CD8-positive, alpha-beta memory T cell (primary cell): Measurements from ENCODE around the gene TEDDM1. TPM values are rescaled to one million over a fixed set of nuclear protein-coding genes. Genes with fewer than 3 reads are reported as not detected.

Experiments used
- CTCF ChIA-PET: fragments of 350-600 bp; sonication (Branson Sonifier 250); formaldehyde crosslinking; loops from one replicate; lab custom pipeline; 2021; ENCODE audit warnings: antibody characterized with exemption; lab: Charles Lee
- POLR2A ChIA-PET: fragments of 350-600 bp; sonication (Branson Sonifier 250); formaldehyde crosslinking; loops from one replicate; lab custom pipeline; 2021; ENCODE audit warnings: antibody characterized with exemption; lab: Charles Lee
- DNase-seq, 5 donors: peaks; one replicate each; pipeline versions ENCODE4 v3.0.0 to v3.0.0-alpha.2; 2020 to 2022; ENCODE audit warnings: mixed read lengths in 1 of 5
- H3K27ac ChIP-seq: one replicate; pipeline ENCODE4 v1.7.0; 2013; ENCODE audit warnings: low read depth, mild to moderate bottlenecking, low read length, moderate library complexity
- H3K27me3 ChIP-seq: 2 replicates; pipeline ENCODE4 v1.7.0; 2013; ENCODE audit warnings: low read length, mild to moderate bottlenecking; ENCODE audit not compliant: insufficient read depth, poor library complexity, severe bottlenecking
- H3K36me3 ChIP-seq: 2 replicates; pipeline ENCODE4 v1.7.0; 2013; ENCODE audit warnings: mild to moderate bottlenecking, low read length, moderate library complexity; ENCODE audit not compliant: insufficient read depth
- H3K4me1 ChIP-seq: 2 replicates; pipeline ENCODE4 v1.7.0; 2013; ENCODE audit warnings: mild to moderate bottlenecking, low read length, moderate library complexity; ENCODE audit not compliant: insufficient read depth
- H3K4me3 ChIP-seq: 2 replicates; pipeline ENCODE4 v1.7.0; 2013; ENCODE audit warnings: mild to moderate bottlenecking, low read length
- H3K9me3 ChIP-seq: 2 replicates; pipeline ENCODE4 v1.7.0; 2013; ENCODE audit warnings: mild to moderate bottlenecking, low read length
- H3K27ac Mint-ChIP-seq, 8 donors: one replicate each; pipeline ENCODE4 v1.8.0; 2020 to 2021; ENCODE audit warnings: mixed read lengths in 8 of 8, mild to moderate bottlenecking in 6 of 8, inconsistent platforms in 3 of 8, moderate library complexity in 3 of 8
- H3K27me3 Mint-ChIP-seq, 2 donors: one replicate each; pipeline ENCODE4 v1.8.0; 2020 to 2021; ENCODE audit warnings: mixed read lengths in 2 of 2, mild to moderate bottlenecking in 1 of 2, moderate library complexity in 1 of 2
- H3K36me3 Mint-ChIP-seq, 3 donors: one replicate each; pipeline ENCODE4 v1.8.0; 2020 to 2021; ENCODE audit warnings: mixed read lengths in 3 of 3, inconsistent platforms in 1 of 3, mild to moderate bottlenecking in 1 of 3
- H3K4me1 Mint-ChIP-seq, 3 donors: one replicate each; pipeline ENCODE4 v1.8.0; 2020 to 2021; ENCODE audit warnings: mixed read lengths in 3 of 3, inconsistent platforms in 1 of 3, mild to moderate bottlenecking in 1 of 3
- H3K4me3 Mint-ChIP-seq, 7 donors: one replicate each; pipeline ENCODE4 v1.8.0; 2020 to 2021; ENCODE audit warnings: mixed read lengths in 7 of 7, mild to moderate bottlenecking in 6 of 7, moderate library complexity in 4 of 7, inconsistent platforms in 2 of 7
- H3K9me3 Mint-ChIP-seq, 5 donors: one replicate each; pipeline ENCODE4 v1.8.0; 2020 to 2022; ENCODE audit warnings: mixed read lengths in 5 of 5, mild to moderate bottlenecking in 3 of 5, moderate library complexity in 2 of 5, inconsistent platforms in 1 of 5
- polyA plus RNA-seq: library from polyadenylated mRNA; unstranded; fragments of 300-500 nt; fragmentation: Illumina TruSeq; gene quantifications from one replicate; pipeline ENCODE4 v1.2.3, GENCODE V29; 2021
- total RNA-seq, 2 experiments: library from RNA; stranded (reverse); gene quantifications; one replicate each; pipeline ENCODE4 v1.2.3, GENCODE V29; 2021

The TEDDM1 gene
- total and polyA plus RNA-seq, 3 experiments from 2014 or later = not detected

DNA sequence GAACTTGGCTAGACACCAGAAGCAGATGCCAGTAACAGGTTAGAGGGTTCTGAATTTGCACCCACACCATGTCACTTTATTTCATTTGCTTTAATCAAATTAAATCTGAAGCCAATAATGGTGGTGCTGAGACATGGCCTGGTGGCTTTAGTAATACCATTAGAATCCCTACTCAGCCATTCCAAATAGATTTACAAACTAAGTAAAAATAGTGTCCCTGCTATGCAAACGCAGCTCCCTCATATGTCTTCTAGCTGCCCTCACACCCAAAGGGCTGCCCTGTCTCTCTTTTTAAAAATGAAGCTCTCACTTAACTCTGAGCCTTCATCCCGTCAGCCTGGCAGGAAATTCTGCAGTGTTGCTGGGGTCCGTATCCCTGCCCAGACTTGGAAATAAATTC, 29.9 kb downstream of the TEDDM1 start:
- H3K4me3 Mint-ChIP-seq = no peak overlapping the region
- H3K27me3 Mint-ChIP-seq = peaks cover 3 to 8% of the 10 kb centered on the region in 2 donors
- ChIA-PET CTCF (no interaction called here), POLR2A (no interaction called here)
- DNase-seq = no peak
- H3K9me3 ChIP-seq = no peaks in the 10 kb centered on the region
- H3K4me1 Mint-ChIP-seq = no peaks in the 10 kb centered on the region
- no peaks in the 10 kb centered on the region for H3K27me3 ChIP-seq
- no peak overlapping the region for H3K4me3 ChIP-seq
- H3K36me3 Mint-ChIP-seq = no peaks in the 10 kb centered on the region
- H3K36me3 ChIP-seq = no peaks in the 10 kb centered on the region
- H3K9me3 Mint-ChIP-seq = no peaks in the 10 kb centered on the region
- H3K27ac ChIP-seq = no peak overlapping the region
- H3K4me1 ChIP-seq = no peaks in the 10 kb centered on the region
- H3K27ac Mint-ChIP-seq = no peak overlapping the region

DNA sequence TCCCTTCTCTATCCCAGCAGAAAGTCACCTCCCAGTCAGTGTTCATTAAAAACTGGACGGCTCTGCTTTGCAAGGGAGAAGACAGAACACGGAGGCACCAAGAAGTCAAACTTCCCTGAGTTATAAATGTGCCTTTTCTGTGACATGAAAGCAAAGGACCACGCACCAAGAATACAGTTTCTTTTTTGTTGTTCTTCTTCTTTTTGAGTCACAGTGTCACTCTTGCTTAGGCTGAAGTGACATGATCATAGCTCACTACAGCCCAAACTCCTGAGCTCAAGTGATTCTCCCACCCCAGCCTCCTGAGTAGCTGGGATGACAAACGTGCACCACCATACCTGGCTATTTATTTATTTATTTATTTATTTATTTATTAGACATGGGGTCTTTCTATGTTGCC, 31.6 kb downstream of the TEDDM1 start:
- no peak overlapping the region for H3K27ac Mint-ChIP-seq
- no peaks in the 10 kb centered on the region for H3K9me3 Mint-ChIP-seq
- H3K4me1 ChIP-seq = no peaks in the 10 kb centered on the region
- ChIA-PET CTCF (no interaction called here), POLR2A (no interaction called here)
- no peaks in the 10 kb centered on the region for H3K4me1 Mint-ChIP-seq
- no peaks in the 10 kb centered on the region for H3K36me3 ChIP-seq
- no peaks in the 10 kb centered on the region for H3K9me3 ChIP-seq
- peaks cover 4 to 14% of the 10 kb centered on the region in 2 donors for H3K27me3 Mint-ChIP-seq
- H3K36me3 Mint-ChIP-seq = no peaks in the 10 kb centered on the region
- H3K4me3 ChIP-seq = no peak overlapping the region
- H3K27me3 ChIP-seq = no peaks in the 10 kb centered on the region
- no peak for DNase-seq
- H3K4me3 Mint-ChIP-seq = no peak overlapping the region
- no peak overlapping the region for H3K27ac ChIP-seq

DNA sequence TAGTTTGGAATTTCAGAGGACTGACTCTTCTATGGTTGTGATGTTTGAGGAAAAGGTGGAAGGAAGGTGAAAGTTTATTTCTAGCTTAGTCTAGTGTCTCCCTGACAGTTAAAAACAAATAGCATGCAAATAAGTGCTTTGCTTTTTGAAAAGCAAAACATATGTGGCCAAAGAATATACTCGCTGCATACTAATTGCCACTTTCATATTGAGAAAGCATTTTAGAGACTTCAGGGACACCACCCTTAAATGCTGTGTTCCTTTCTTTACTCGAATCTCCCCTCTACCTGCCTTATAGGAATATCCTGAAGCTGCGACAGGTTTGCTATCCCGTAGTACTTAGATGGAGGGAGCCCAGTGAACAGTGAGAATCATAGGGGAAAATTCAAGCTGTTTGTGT, 32.1 kb downstream of the TEDDM1 start:
- Mint-ChIP-seq H3K27me3 (peaks cover 4 to 20% of the 10 kb centered on the region in 2 donors), H3K4me3 (no peak overlapping the region)

DNA sequence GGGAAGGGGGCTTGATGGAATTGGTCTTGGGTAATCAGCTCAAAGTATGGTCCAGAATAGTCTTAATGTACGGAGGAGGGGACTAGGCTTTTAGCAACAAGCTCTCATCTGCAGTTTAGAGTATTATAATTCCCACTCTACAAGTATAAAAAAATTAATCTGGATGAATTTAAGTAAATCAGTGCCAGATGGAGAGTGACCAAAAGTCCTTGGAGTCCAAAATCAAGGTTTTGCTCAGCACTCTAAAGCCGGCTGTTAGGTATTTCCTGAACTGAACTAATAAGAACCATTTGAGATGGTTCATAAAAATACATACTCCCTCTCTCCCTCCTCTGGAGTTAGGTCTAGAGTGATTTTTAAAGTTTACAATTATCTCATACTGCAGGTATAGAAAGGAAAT, 32.5 kb downstream of the TEDDM1 start:
- POLR2A ChIA-PET = no interaction called here
- no peaks in the 10 kb centered on the region for H3K9me3 Mint-ChIP-seq
- H3K4me1 Mint-ChIP-seq = no peaks in the 10 kb centered on the region

More for the DNA sequence above, 32.1 kb downstream of the TEDDM1 start:
- H3K9me3 ChIP-seq = no peaks in the 10 kb centered on the region
- no peaks in the 10 kb centered on the region for H3K36me3 ChIP-seq
- POLR2A ChIA-PET = no interaction called here
- H3K4me3 ChIP-seq = no peak overlapping the region
- H3K9me3 Mint-ChIP-seq = no peaks in the 10 kb centered on the region
- H3K27ac Mint-ChIP-seq = no peak overlapping the region
- H3K27me3 ChIP-seq = no peaks in the 10 kb centered on the region
- no peaks in the 10 kb centered on the region for H3K4me1 Mint-ChIP-seq
- CTCF ChIA-PET = interaction anchor here (1.2 kb wide), 1 partner anchor 8 kb away, joined by 3 read pairs; no protein-coding TSS in a partner anchor
- H3K27ac ChIP-seq = no peak overlapping the region
- no peaks in the 10 kb centered on the region for H3K4me1 ChIP-seq
- H3K36me3 Mint-ChIP-seq = no peaks in the 10 kb centered on the region
- no peak for DNase-seq

DNA sequence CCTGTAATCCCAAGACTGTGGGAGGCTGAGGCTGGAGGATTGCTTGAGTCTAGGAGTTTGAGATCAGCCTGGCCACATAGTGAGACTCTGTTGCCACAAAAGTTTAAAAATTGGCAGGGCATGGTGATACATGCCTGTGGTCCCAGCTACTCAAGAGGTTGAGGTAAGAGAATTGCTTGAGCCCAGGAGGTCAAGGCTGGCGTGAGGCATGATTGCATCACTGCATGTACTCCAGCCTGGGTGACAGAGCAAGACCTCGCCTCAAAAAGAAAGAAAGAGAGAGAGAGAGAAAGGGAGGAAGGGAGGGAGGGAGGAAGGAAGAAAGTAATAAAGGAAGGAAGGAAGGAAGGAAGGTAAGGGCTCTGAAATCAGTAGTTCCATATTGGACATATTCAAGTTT, 33.9 kb downstream of the TEDDM1 start:
- H3K9me3 ChIP-seq = no peaks in the 10 kb centered on the region
- H3K36me3 ChIP-seq = no peaks in the 10 kb centered on the region
- ChIA-PET CTCF (no interaction called here), POLR2A (no interaction called here)
- H3K27me3 ChIP-seq = no peaks in the 10 kb centered on the region
- H3K27ac Mint-ChIP-seq = no peak overlapping the region
- no peak overlapping the region for H3K4me3 ChIP-seq
- no peaks in the 10 kb centered on the region for H3K36me3 Mint-ChIP-seq
- no peaks in the 10 kb centered on the region for H3K9me3 Mint-ChIP-seq
- no peaks in the 10 kb centered on the region for H3K4me1 ChIP-seq
- DNase-seq = no peak
- no peak overlapping the region for H3K27ac ChIP-seq
- H3K4me3 Mint-ChIP-seq = no peak overlapping the region
- H3K27me3 Mint-ChIP-seq = peaks cover 7 to 20% of the 10 kb centered on the region in 2 donors
- H3K4me1 Mint-ChIP-seq = no peaks in the 10 kb centered on the region

More for the DNA sequence above, 32.5 kb downstream of the TEDDM1 start:
- Mint-ChIP-seq H3K27me3 (peaks cover 4 to 20% of the 10 kb centered on the region in 2 donors), H3K27ac (no peak overlapping the region), H3K36me3 (no peaks in the 10 kb centered on the region), H3K4me3 (no peak overlapping the region)
- Histone ChIP-seq H3K36me3 (no peaks in the 10 kb centered on the region), H3K4me3 (no peak overlapping the region), H3K27me3 (no peaks in the 10 kb centered on the region), H3K4me1 (no peaks in the 10 kb centered on the region), H3K9me3 (no peaks in the 10 kb centered on the region), H3K27ac (no peak overlapping the region)
- DNase-seq = no peak
- CTCF ChIA-PET = interaction anchor here (1.2 kb wide), 1 partner anchor 8 kb away, joined by 3 read pairs; no protein-coding TSS in a partner anchor

DNA sequence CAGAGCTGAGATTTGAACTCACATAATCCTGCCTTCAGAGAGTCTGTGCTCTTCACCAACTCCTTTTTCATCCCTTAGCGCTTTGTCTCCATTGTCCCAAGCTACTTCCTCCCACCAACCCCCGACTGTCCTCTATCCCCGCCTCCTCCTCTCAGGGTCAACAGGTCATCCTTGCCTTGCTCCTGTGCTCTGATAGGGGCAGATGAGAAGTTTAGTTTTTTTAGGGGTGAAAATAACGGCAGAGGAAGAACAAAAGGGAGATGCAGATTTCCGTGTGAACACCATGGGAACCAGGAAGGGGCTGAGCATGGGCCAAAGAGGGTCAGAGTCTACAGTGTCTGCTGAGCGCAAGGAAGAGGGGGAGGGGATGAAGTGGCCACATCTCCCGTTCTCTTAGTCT, 40.8 kb downstream of the TEDDM1 start:
- Histone ChIP-seq H3K4me1 (no peaks in the 10 kb centered on the region), H3K4me3 (no peak overlapping the region), H3K9me3 (no peaks in the 10 kb centered on the region), H3K27me3 (no peaks in the 10 kb centered on the region), H3K27ac (no peak overlapping the region), H3K36me3 (no peaks in the 10 kb centered on the region)
- Mint-ChIP-seq H3K4me3 (no peak overlapping the region), H3K9me3 (no peaks in the 10 kb centered on the region), H3K27ac (no peak overlapping the region), H3K27me3 (peaks cover 6% of the 10 kb centered on the region in 2 donors), H3K36me3 (no peaks in the 10 kb centered on the region), H3K4me1 (no peaks in the 10 kb centered on the region)
- DNase-seq = no peak
- CTCF ChIA-PET = no interaction called here
- POLR2A ChIA-PET = no interaction called here

DNA sequence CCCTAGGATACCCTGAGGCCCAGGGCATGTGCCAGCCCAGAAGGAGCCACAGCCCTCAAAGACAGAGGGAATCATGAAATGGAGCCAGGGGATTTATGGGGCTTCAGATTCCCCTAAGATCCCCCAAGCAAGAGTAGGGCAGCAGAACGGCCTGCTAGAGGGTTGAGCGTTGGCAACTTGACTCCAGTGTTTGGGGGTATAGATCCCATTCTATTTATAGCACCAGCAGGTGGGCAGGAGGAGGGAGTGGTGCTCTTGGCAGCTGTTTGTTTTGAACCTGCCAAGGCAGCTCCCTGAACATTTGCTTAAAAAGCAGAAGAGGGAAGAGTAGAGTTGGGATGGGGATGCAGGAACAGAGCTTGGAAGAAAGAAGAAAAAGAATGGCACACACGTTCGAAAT, 42.6 kb downstream of the TEDDM1 start:
- Mint-ChIP-seq H3K36me3 (no peaks in the 10 kb centered on the region), H3K27ac (peak overlapping the region in 1 of 8 donors; percentile 32), H3K4me1 (no peaks in the 10 kb centered on the region), H3K9me3 (no peaks in the 10 kb centered on the region), H3K27me3 (peaks cover 0 to 7% of the 10 kb centered on the region in 2 donors), H3K4me3 (no peak overlapping the region)
- ChIA-PET CTCF (no interaction called here), POLR2A (no interaction called here)
- Histone ChIP-seq H3K4me3 (no peak overlapping the region), H3K27ac (no peak overlapping the region), H3K4me1 (no peaks in the 10 kb centered on the region), H3K36me3 (no peaks in the 10 kb centered on the region), H3K9me3 (no peaks in the 10 kb centered on the region), H3K27me3 (no peaks in the 10 kb centered on the region)
- DNase-seq = no peak

DNA sequence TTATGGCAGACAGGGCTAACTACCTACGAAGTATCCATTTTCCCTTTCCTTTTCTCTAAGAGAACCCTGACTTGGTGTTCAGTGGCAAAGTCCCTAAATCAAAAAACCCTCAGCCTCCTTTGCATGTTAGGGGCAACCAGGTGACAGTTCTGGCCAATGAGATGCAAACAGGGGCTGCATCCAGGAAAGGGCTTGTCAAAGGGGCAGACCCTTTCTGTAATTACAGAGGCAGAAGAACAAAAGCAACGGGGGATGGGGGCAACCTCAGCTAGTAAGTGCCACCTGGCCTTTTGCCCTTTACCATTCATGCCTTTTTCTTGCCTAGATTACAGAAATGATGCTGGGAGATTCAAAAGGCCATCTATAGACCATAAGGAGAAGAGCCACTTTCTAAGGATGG, 43.3 kb downstream of the TEDDM1 start:
- ChIA-PET POLR2A (no interaction called here), CTCF (no interaction called here)
- H3K36me3 Mint-ChIP-seq = no peaks in the 10 kb centered on the region

DNA sequence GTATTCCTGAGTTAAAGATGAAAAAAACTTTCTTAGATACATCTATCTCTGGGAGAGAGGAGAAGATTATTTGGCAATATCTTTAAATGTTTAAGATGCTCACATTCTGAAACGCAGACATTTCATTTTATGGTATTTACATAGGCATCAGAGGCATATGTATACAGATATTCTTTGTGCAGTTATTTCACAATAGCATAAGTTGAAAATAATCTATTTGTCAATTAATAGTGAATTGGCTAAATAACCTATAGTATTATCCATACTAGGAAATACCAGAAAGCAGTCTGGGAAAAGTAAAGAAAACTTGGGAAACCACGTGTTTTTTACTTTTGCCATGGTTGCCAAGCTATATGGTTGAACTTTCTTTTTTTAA, 44.8 kb downstream of the TEDDM1 start:
- Mint-ChIP-seq H3K36me3 (no peaks in the 10 kb centered on the region), H3K27ac (no peak overlapping the region), H3K4me3 (no peak overlapping the region), H3K9me3 (no peaks in the 10 kb centered on the region), H3K27me3 (peaks cover 4 to 7% of the 10 kb centered on the region in 2 donors), H3K4me1 (no peaks in the 10 kb centered on the region)
- ChIA-PET CTCF (no interaction called here), POLR2A (no interaction called here)
- Histone ChIP-seq H3K4me3 (no peak overlapping the region), H3K4me1 (no peaks in the 10 kb centered on the region), H3K27me3 (no peaks in the 10 kb centered on the region), H3K27ac (no peak overlapping the region), H3K9me3 (no peaks in the 10 kb centered on the region), H3K36me3 (no peaks in the 10 kb centered on the region)
- no peak for DNase-seq

More for the DNA sequence above, 43.3 kb downstream of the TEDDM1 start:
- no peak overlapping the region for H3K4me3 Mint-ChIP-seq
- H3K4me1 Mint-ChIP-seq = no peaks in the 10 kb centered on the region
- DNase-seq = no peak
- no peaks in the 10 kb centered on the region for H3K4me1 ChIP-seq
- no peak overlapping the region for H3K4me3 ChIP-seq
- H3K36me3 ChIP-seq = no peaks in the 10 kb centered on the region
- H3K27me3 Mint-ChIP-seq = peaks cover 0 to 8% of the 10 kb centered on the region in 2 donors
- no peak overlapping the region for H3K27ac ChIP-seq
- no peak overlapping the region for H3K27ac Mint-ChIP-seq
- no peaks in the 10 kb centered on the region for H3K27me3 ChIP-seq
- no peaks in the 10 kb centered on the region for H3K9me3 Mint-ChIP-seq
- no peaks in the 10 kb centered on the region for H3K9me3 ChIP-seq
